ENCODE measurements around the gene CMTM8. TPM values are rescaled to one million over a fixed set of nuclear protein-coding genes. Genes with fewer than 3 reads are reported as not detected.
A peak's percentile ranks its signal among the peaks of the same experiment; 100 is the strongest.
"Not testable (repeated sequence)": the region's sequence is repeated elsewhere in the genome, so short reads cannot be mapped to it uniquely, and the experiment has no call there.

The CMTM8 gene
- 1 to 10 TPM; 5.2 to 7.2 TPM for total RNA-seq

- peak within 1 kb of the TSS; percentile 45 for H3K27ac Mint-ChIP-seq
- H3K27me3 Mint-ChIP-seq, result no peaks in the 10 kb centered on the region
- peak; percentile 89 for ATAC-seq (replicated peaks)
- H3K36me3 Mint-ChIP-seq (ENCODE audit: low read depth), result peaks cover 10% of the 10 kb centered on the region
- H3K4me3 Mint-ChIP-seq, result peak within 1 kb of the TSS; percentile 83
- no peaks in the 10 kb centered on the region for H3K9me3 Mint-ChIP-seq
- H3K4me1 Mint-ChIP-seq, result peaks cover 34% of the 10 kb centered on the region
Measured at GRCh38 chr3:32238453-32239306, at the start of gene CMTM8. CMTM8 (plus strand) TSS chr3:32238680; CDS start chr3:32238973, 293 bp downstream.

- Mint-ChIP-seq H3K27me3 (peaks cover 3% of the 10 kb centered on the region), H3K27ac (no peak overlapping the region), H3K4me3 (no peak overlapping the region), H3K36me3 (ENCODE audit: low read depth) (no peaks in the 10 kb centered on the region), H3K4me1 (no peaks in the 10 kb centered on the region), H3K9me3 (no peaks in the 10 kb centered on the region)
- ATAC-seq (replicated peaks), result no peak
Measured at GRCh38 chr3:32189693-32190092, 48.8 kb upstream of the CMTM8 start.

- not testable (repeated sequence) for H3K27me3 Mint-ChIP-seq; H3K9me3 Mint-ChIP-seq; ATAC-seq (replicated peaks); H3K4me3 Mint-ChIP-seq; H3K27ac Mint-ChIP-seq; H3K4me1 Mint-ChIP-seq; H3K36me3 Mint-ChIP-seq (ENCODE audit: low read depth)
Measured at GRCh38 chr3:32190556-32190955, 47.9 kb upstream of the CMTM8 start.

GRCh38 chr3:32193101-32193500 lies 45.4 kb upstream of the CMTM8 start:
- no peak for ATAC-seq (replicated peaks)
- peaks cover 3% of the 10 kb centered on the region for H3K27me3 Mint-ChIP-seq
- H3K4me3 Mint-ChIP-seq, result no peak overlapping the region
- H3K36me3 Mint-ChIP-seq (ENCODE audit: low read depth), result no peaks in the 10 kb centered on the region
- H3K27ac Mint-ChIP-seq, result no peak overlapping the region
- H3K4me1 Mint-ChIP-seq, result no peaks in the 10 kb centered on the region
- H3K9me3 Mint-ChIP-seq, result no peaks in the 10 kb centered on the region

GRCh38 chr3:32194653-32195052 lies 43.8 kb upstream of the CMTM8 start:
- H3K27me3 Mint-ChIP-seq, result peaks cover 8% of the 10 kb centered on the region
- ATAC-seq (replicated peaks), result no peak
- no peaks in the 10 kb centered on the region for H3K36me3 Mint-ChIP-seq (ENCODE audit: low read depth)
- no peaks in the 10 kb centered on the region for H3K9me3 Mint-ChIP-seq
- no peak overlapping the region for H3K4me3 Mint-ChIP-seq
- H3K27ac Mint-ChIP-seq, result no peak overlapping the region
- no peaks in the 10 kb centered on the region for H3K4me1 Mint-ChIP-seq

GRCh38 chr3:32195995-32196540 lies 42.4 kb upstream of the CMTM8 start:
- Mint-ChIP-seq H3K27me3 (peaks cover 9% of the 10 kb centered on the region), H3K4me1 (no peaks in the 10 kb centered on the region), H3K36me3 (ENCODE audit: low read depth) (no peaks in the 10 kb centered on the region), H3K9me3 (no peaks in the 10 kb centered on the region), H3K4me3 (no peak overlapping the region), H3K27ac (no peak overlapping the region)
- ATAC-seq (replicated peaks), result no peak

- Mint-ChIP-seq H3K4me1 (no peaks in the 10 kb centered on the region), H3K4me3 (no peak overlapping the region), H3K9me3 (no peaks in the 10 kb centered on the region), H3K27me3 (peaks cover 9% of the 10 kb centered on the region), H3K27ac (no peak overlapping the region), H3K36me3 (ENCODE audit: low read depth) (no peaks in the 10 kb centered on the region)
- no peak for ATAC-seq (replicated peaks)
Measured at GRCh38 chr3:32197991-32198390, 40.5 kb upstream of the CMTM8 start.

GRCh38 chr3:32198714-32199113 lies 39.8 kb upstream of the CMTM8 start:
- no peak for ATAC-seq (replicated peaks)
- Mint-ChIP-seq H3K4me1 (no peaks in the 10 kb centered on the region), H3K36me3 (ENCODE audit: low read depth) (no peaks in the 10 kb centered on the region), H3K9me3 (no peaks in the 10 kb centered on the region), H3K27me3 (peaks cover 9% of the 10 kb centered on the region), H3K4me3 (no peak overlapping the region), H3K27ac (no peak overlapping the region)

GRCh38 chr3:32200490-32200889 lies 38.0 kb upstream of the CMTM8 start:
- Mint-ChIP-seq H3K4me3 (no peak overlapping the region), H3K27me3 (peaks cover 9% of the 10 kb centered on the region), H3K27ac (no peak overlapping the region), H3K36me3 (ENCODE audit: low read depth) (no peaks in the 10 kb centered on the region), H3K9me3 (no peaks in the 10 kb centered on the region), H3K4me1 (no peaks in the 10 kb centered on the region)
- no peak for ATAC-seq (replicated peaks)

GRCh38 chr3:32200992-32201758 lies 37.3 kb upstream of the CMTM8 start:
- Mint-ChIP-seq H3K27me3 (peaks cover 9% of the 10 kb centered on the region), H3K9me3 (no peaks in the 10 kb centered on the region), H3K4me1 (no peaks in the 10 kb centered on the region), H3K27ac (no peak overlapping the region), H3K36me3 (ENCODE audit: low read depth) (no peaks in the 10 kb centered on the region), H3K4me3 (no peak overlapping the region)
- ATAC-seq (replicated peaks), result no peak

GRCh38 chr3:32202496-32202895 lies 36.0 kb upstream of the CMTM8 start:
- H3K4me3 Mint-ChIP-seq, result no peak overlapping the region
- peaks cover 9% of the 10 kb centered on the region for H3K27me3 Mint-ChIP-seq
- no peak for ATAC-seq (replicated peaks)
- no peaks in the 10 kb centered on the region for H3K4me1 Mint-ChIP-seq
- H3K9me3 Mint-ChIP-seq, result no peaks in the 10 kb centered on the region
- H3K36me3 Mint-ChIP-seq (ENCODE audit: low read depth), result no peaks in the 10 kb centered on the region
- H3K27ac Mint-ChIP-seq, result no peak overlapping the region

- ATAC-seq (replicated peaks), result no peak
- Mint-ChIP-seq H3K4me1 (no peaks in the 10 kb centered on the region), H3K36me3 (ENCODE audit: low read depth) (no peaks in the 10 kb centered on the region), H3K27ac (no peak overlapping the region), H3K27me3 (peaks cover 9% of the 10 kb centered on the region), H3K4me3 (no peak overlapping the region), H3K9me3 (no peaks in the 10 kb centered on the region)
Measured at GRCh38 chr3:32203854-32204253, 34.6 kb upstream of the CMTM8 start.

- Mint-ChIP-seq H3K27ac (no peak overlapping the region), H3K4me1 (no peaks in the 10 kb centered on the region), H3K9me3 (no peaks in the 10 kb centered on the region), H3K27me3 (no peaks in the 10 kb centered on the region), H3K4me3 (no peak overlapping the region), H3K36me3 (ENCODE audit: low read depth) (no peaks in the 10 kb centered on the region)
- no peak for ATAC-seq (replicated peaks)
Measured at GRCh38 chr3:32208447-32208846, 30.0 kb upstream of the CMTM8 start.

GRCh38 chr3:32215185-32215584 lies 23.3 kb upstream of the CMTM8 start:
- ATAC-seq (replicated peaks), result no peak
- Mint-ChIP-seq H3K9me3 (no peaks in the 10 kb centered on the region), H3K27me3 (no peaks in the 10 kb centered on the region), H3K4me1 (no peaks in the 10 kb centered on the region), H3K36me3 (ENCODE audit: low read depth) (no peaks in the 10 kb centered on the region), H3K27ac (no peak overlapping the region), H3K4me3 (no peak overlapping the region)
